SU-DHL-6 (cell line): ENCODE measurements around the gene PRR5.

Source experiments
- CTCF ChIP-seq: fragments of 200-600 bp; sonication (generic); IDR thresholded peaks from one replicate; pipeline ENCODE4 v1.5.1; 2017; ENCODE audit warnings: antibody characterized with exemption, mild to moderate bottlenecking, low read length, moderate library complexity; ENCODE audit not compliant: insufficient read depth, poor library complexity, severe bottlenecking
- EZH2phosphoT487 ChIP-seq: fragments of 200-600 bp; sonication (generic), shearing (Covaris generic); conservative IDR thresholded peaks from 2 replicates; pipeline ENCODE4 v1.6.1; 2018; ENCODE audit warnings: mild to moderate bottlenecking, antibody characterized with exemption, low read length, moderate library complexity, mixed read lengths

GRCh38 chr22:44740307-44740706 lies 38.3 kb downstream of the PRR5 start:
- TF ChIP-seq CTCF (no peak), EZH2phosphoT487 (no peak)
